ENCODE data around the gene HSD17B1. TPM values are rescaled to one million over a fixed set of nuclear protein-coding genes. Genes with fewer than 3 reads are reported as not detected.
"Not testable (repeated sequence)": the region's sequence is repeated elsewhere in the genome, so short reads cannot be mapped to it uniquely, and the experiment has no call there.

HSD17B1 gene
- polyA plus RNA-seq, 3 donors, result 5.3 to 6.2 (median 5.8) TPM

DNA sequence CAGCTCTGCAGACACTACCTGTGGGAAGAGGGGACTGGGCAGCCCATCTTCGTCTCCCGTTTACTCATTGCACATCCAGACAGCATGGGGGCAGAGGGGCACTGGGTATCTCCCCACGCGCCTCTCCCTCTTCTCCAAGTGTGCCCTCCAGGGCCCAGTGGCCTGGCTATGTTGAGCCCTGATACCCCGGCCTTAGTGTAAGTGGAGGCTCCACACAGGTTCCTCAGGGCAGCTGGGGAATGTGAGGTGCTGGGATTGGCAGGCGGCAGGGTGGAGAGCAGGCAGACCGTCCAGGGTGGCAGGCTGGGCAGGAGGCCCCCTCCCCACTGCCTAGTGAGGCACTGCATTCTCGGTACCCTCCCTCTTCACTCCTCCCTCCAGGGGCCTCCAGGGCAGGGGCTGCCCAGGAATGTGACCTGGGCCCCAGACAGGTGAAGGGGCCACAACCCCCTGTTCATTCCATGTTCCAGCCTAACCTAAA, 29.9 kb upstream of the HSD17B1 start:
- DNase-seq, result no peak

DNA sequence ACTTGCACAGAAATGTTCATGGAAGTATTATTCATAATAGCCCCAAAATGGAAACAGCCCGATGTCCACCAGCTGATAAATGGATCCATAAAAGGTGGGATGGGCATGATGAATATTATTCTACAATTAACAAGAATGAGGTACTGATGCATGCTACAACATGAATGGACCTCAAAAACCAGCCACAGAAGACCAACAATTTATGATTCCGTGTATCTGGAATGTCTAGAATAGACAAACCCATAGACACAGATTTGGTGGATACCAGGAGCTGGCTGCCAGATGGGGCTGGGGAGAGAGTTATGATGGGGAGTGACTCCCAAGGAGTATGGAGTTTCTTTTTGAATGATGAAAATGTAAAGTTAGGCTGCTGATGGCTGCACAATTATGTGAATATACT, 27.5 kb upstream of the HSD17B1 start:
- no peak for DNase-seq

- no peak for DNase-seq
Observed at GRCh38 chr17:42526031-42526444, 26.7 kb upstream of the HSD17B1 start.

DNA sequence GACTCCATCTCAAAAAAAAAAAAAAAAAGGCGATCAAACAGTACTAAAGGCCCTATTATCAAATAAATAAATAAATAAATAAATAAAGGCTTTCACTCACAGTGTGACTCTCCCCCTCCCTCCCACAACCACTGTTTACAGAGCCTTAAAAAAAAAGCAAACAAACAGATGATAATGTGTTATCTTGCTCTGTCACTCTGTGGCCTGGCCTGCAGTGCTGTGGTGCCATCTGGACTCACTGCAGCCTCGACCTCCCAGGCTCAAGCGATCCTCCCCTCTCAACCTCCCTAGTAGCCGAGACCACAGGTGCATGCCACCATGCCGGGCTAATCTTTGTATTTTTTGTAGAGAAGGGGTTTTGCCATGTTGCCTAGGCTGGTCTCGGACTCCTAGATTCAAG, 24.8 kb upstream of the HSD17B1 start:
- DNase-seq, result no peak

DNA sequence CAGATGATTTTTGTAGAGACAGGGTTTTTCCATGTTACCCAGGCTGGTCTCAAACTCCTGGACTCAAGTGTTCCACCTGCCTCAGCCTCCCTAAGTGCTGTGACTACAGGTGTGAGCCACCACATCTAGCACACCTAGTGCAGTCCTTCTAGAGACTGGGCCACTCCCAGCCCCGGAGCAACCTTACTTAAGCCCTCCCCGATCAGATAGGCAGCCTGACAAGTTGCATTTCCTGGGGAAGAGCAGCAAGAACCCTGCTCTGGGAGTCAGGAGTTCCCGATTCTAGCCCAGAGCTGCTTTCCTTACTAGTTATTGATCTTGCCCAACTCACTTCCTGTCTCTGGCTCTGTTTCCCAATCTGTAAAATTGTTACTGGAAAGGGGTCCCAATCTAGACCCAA, 23.7 kb upstream of the HSD17B1 start:
- no peak for DNase-seq

- DNase-seq, result no peak
Observed at GRCh38 chr17:42530952-42531454, 21.7 kb upstream of the HSD17B1 start.

GRCh38 chr17:42531455-42532354, 21.0 kb upstream of the HSD17B1 start:
- peak; percentile 51 for DNase-seq

DNA sequence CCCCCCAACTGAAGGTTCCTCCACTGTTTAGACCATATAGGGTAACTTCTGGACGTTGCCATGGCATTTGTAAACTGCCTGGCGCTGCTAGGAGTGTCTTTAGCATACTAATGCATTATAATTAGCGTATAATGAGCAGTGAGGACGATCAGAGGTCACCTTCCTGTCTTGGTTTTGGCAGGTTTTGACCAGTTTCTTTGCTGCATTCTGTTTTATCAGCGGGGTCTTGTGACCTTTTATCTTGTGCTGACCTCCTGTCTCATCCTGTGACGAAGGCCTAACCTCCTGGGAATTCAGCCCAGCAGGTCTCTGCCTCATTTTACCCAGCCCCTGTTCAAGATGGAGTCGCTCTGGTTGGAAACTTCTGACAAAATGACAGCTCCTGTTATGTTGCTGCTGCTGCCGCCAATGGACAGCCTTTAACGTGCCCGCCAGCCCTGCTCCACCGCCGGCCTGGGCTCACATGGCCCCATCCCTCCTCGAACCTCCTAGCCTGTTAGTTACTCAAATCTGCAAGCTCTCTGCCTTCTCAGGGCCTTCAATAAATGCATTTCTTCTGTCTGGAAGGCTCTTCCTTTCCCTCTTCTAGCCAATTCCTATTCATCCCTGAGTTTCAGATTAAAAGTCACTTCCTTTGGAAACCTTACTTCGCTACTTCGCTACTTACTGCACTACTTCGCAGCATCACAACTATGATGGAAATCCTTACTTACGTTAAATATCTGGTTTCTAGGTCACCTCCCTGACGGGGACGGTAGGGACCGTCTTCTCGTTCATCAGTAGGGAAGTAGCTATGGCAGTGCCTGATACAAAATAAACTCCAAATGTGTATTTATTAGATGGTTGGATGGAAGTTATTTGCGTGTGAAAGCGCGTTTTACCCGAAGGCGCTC, 17.3 kb upstream of the HSD17B1 start:
- DNase-seq, result no peak

DNA sequence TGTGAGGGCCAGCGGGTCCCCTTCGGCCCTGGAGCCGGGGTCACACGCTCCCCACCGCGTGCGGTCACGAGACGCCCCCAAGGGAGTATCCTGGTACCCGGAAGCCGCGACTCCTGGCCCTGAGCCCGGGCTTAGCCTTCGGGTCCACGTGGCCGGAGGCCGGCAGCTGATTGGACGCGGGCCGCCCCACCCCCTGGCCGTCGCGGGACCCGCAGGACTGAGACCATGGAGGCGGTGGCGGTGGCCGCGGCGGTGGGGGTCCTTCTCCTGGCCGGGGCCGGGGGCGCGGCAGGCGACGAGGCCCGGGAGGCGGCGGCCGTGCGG, 16.7 kb upstream of the HSD17B1 start, which contains the start of gene NAGLU:
Gene NAGLU (plus strand): TSS at position 194 of the 324 bp plus-strand sequence. CDS start 32 bp downstream, at position 226.
- peak; percentile 89 for DNase-seq

DNA sequence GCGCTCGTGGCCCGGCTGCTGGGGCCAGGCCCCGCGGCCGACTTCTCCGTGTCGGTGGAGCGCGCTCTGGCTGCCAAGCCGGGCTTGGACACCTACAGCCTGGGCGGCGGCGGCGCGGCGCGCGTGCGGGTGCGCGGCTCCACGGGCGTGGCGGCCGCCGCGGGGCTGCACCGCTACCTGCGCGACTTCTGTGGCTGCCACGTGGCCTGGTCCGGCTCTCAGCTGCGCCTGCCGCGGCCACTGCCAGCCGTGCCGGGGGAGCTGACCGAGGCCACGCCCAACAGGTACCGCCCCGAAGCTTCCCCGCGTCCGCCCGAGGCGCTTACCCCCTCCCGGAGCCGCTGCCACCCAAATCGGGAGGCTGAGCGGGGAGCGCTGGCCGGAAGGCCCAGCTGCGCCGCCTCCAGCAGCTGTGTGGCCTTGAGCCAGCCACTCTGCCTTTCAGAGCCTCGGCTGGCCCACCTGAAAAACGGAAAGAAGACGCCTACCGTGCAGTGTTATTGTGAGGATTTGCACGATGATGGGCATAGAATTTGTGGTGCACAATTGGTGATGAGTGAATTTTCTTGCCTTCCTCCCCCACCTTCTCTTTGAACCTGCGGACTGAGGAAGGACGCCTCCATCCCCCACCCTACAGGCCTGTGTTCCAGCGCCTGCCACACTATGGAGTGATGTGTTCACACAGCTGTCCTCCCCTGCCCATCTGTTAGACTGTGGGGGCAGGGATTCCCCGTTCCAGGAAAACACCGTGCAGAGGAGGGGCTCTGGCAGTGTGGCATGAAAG, 16.2 kb upstream of the HSD17B1 start:
- DNase-seq, result peak; percentile 62

DNA sequence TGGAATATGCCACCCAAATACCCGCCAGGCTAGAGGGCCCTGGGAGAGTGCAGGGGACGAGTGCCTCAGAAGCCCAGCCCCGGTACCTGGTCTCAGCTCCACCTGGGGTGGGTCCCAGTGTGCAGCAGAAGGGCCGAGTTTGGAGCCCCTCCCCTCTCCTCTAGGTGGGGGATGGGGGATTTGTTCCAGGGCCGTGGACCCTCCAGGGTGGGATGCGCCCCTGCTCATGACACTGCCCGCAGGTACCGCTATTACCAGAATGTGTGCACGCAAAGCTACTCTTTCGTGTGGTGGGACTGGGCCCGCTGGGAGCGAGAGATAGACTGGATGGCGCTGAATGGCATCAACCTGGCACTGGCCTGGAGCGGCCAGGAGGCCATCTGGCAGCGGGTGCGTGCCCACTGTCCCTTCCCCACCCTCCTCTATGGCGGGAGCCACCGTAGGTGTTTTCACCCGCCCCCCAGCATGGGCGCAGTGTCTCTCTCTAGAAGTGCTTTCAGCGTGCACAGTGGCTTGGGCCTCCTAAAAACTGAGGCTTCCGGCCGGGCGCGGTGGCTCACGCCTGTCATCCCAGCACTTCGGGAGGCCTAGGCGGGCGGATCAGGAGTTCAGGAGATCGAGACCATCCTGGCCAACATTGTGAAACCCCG, 15.4 kb upstream of the HSD17B1 start:
- DNase-seq, result no peak

GRCh38 chr17:42537826-42538451, 14.8 kb upstream of the HSD17B1 start:
- DNase-seq, result no peak

DNA sequence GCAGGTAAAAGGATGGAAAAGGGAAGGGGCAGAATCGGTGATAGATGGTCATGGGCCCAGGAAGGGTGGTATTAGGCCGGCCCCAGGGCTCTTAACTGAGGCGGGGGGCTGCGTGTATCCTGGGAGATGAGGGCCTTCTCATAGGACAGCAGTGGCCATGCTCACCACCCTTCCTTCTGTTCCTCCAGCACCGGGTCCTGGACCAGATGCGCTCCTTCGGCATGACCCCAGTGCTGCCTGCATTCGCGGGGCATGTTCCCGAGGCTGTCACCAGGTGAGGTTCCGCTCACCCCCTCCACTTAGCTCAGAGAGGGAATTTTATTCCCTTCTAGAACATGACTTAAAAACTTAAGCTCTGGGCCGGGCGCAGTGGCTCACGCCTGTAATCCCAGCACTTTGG, 14.2 kb upstream of the HSD17B1 start:
- DNase-seq, result no peak

GRCh38 chr17:42540558-42540957, 12.2 kb upstream of the HSD17B1 start:
- DNase-seq, result not testable (repeated sequence)

DNA sequence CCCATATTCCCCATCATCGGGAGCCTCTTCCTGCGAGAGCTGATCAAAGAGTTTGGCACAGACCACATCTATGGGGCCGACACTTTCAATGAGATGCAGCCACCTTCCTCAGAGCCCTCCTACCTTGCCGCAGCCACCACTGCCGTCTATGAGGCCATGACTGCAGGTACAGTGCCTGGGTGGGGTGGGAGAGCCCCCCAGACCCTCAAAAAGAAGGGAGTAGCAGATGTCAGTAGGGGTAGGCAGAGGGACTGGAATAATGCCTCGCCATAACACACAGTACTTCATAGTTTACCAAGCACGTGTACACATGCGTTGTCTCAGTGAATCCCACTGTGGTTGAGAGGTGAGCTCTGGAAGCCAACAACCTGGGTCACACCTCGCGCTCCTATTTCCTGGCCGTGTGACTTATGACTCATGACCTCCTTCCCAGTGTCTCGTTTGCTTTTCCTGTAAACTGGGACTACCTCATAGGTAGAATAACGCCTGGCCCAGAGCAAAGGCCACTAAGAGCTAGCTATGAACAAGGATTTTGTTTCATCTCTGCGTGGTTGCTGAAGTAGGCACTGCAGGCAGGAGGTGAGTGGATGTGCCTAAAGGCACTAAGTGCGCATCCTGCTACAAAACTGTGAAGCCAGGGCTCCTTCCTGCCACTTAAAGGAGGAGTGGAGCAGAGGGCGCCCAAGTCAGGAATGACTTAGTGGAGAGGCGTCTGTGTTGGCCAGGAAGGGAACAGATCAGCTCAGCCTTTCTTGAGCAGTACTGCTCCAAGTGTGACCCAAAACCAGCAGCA, 11.5 kb upstream of the HSD17B1 start:
- DNase-seq, result no peak

- no peak for DNase-seq
Observed at GRCh38 chr17:42543190-42544079, 9.3 kb upstream of the HSD17B1 start.

- DNase-seq, result no peak
Observed at GRCh38 chr17:42544874-42545283, 7.8 kb upstream of the HSD17B1 start.

- not testable (repeated sequence) for DNase-seq
Observed at GRCh38 chr17:42545755-42546505, 6.8 kb upstream of the HSD17B1 start.
